GM19372 (cell line): ENCODE measurements around the gene C2orf76.
"Not testable (repeated sequence)": the region's sequence is repeated elsewhere in the genome, so short reads cannot be mapped to it uniquely, and the experiment has no call there.

Experiments used
- ATAC-seq: cut with Tn5 transposase; IDR thresholded peaks from one replicate; pipeline ENCODE4 v1.9.1; 2021; ENCODE audit warnings: mild to moderate bottlenecking, low read depth, moderate library complexity; ENCODE audit not compliant: unreplicated experiment

The C2orf76 gene

DNA sequence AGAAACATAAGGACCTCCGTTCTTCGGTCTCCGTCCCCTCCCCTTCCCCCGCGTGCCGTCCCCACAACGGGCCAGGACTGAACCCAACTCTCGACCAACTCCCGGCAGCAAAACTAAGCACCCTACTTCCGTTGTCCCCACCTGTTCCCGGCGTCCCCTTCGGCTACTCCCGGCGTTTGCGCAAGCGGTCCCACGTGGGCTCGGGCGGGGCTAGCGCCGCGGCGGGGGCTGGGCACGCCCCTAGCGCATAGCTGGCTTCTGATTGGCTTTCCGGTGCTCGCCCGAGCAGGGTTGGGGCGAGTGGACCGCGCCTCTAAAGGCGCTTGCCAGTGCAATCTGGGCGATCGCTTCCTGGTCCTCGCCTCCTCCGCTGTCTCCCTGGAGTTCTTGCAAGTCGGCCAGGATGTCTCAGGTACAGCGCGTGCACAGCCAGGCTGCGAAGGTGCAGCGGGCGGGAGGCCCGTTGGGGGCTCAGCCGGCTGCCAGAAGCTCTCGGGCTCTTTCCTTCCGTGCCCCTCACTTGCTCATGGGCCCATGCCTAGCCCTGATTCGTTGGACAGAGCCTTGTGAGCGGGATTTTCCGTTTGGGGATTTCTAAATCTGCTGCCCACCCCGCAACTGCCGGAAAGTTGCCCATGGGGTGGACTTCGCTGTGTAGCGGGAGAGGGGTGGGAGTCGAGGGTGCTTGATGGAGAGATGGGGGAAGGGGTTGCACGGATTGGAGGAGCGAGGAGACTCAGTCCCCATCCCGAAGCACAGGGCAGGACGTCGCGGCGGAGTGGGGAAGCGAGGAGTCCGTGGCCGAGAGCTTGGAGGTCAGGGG lies at the start of gene C2orf76, which contains the start of gene DBI:
Gene C2orf76 (minus strand): TSS at position 186 of the 823 bp plus-strand sequence. CDS start 26,875 bp downstream, outside the sequence.
Gene DBI (plus strand): TSS at position 329 of the 823 bp plus-strand sequence. CDS start 75 bp downstream, at position 404.
- ATAC-seq, result peak; percentile 93

DNA sequence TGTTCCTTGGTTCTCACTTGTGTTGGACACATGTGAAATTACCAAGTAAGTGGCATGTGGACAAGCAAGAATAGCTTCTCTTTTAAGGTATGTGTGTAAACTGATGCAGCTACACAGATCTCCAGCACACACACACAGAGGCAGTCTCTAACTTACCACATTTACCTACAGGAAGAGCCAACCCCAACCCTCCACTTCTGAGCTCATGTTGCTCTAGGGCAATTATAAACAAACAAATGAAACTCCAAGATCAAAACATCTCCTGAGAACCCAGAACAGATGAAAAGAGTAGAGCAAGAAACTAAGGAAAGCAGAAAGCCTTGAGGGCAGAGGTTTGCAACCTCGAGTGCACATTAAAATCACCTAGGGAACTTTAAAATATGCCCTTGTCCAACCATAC lies 49.0 kb upstream of the C2orf76 start:
- ATAC-seq, result no peak

DNA sequence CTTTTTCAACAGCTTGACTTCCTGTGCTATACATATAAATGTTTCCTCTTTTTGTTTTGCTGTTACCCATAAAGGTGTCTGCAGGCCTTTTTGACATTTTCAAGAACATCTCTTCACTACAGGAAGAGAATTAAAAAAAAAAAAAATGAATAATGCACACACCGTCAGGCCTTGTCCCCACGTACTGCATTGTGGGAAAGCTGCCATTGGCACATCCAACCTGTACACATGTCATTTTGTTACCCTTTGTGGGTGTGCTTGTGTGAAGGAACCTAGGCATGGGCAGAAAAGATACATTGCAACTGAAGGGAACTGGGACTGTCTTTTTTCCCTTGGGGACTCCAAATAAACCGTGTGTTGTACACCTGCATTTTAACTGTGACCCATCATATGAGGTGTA lies 48.3 kb upstream of the C2orf76 start:
- ATAC-seq, result no peak

DNA sequence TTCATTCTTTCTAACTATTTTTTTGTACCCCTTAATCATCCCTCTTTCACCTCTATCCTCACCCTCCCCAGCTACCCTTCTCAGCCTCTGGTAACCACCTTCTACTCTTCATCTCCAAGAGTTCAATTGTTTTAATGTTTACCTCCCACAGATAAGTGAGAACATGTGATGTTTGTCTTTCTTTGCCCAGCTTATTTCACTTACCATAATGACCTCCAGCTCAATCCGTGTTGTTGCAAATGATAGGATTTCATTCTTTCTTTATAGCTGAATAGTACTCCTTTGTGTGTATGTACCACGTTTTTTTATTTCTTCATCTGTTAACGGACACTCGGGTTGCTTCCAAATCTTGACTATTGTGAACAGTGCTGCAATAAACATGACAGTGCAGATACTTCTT lies 42.9 kb upstream of the C2orf76 start:
- no peak for ATAC-seq

DNA sequence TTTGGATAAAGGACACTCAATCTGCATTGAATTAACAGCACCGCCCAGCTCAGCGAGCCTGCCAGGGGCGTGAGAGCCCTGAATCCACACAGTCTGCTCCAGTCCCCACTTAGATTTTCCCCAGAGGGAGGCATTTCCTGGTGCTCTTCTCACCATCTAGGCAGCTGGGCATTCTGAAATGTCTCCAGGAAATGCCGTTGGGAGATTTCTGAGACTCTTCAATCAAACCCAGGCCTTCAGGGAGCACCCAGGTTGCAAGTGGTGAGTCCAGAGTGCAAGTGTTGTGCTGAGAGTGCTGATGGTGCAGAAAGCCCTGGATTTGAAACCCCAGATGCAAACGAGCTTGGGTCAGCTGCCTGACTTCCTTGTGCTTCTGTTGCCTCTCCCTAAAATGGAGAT lies 41.6 kb upstream of the C2orf76 start:
- no peak for ATAC-seq

DNA sequence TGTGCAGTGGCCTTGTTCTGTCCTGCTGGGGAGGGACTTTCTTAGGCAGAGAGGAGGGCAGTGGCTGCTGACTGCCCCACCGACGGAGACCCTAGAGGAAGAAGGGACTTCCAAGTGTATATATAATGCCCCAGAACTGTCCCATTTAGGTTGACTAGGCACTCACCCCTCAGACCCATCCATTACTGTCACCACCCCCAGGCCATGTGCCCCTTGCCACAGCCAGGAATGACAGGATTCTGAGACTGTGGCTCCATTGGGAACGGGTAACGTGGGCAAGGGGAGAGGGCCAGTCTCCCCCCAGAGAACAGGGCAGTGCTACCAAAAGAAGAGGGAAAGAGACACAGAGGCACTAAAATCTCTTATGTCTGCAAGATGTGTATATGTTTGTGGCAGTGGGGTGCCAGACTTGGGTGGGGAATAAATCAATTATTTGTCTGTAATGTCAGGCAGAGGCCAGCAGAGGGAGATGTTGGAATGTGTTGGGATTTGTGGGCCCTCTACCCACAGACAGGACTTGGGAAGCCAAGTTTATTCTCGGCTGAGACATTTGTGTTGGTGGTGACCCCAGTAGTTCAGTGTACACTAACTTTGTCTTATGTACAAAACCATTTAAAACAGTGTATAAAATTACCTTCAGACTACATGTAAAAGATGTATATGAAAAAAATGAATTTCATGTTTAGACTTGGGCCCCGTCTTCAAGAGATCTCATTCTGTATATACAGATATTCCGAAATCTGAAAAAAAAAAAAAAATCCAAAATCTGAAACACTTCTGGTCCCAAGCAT lies 41.0 kb upstream of the C2orf76 start:
- ATAC-seq, result peak; percentile 64

DNA sequence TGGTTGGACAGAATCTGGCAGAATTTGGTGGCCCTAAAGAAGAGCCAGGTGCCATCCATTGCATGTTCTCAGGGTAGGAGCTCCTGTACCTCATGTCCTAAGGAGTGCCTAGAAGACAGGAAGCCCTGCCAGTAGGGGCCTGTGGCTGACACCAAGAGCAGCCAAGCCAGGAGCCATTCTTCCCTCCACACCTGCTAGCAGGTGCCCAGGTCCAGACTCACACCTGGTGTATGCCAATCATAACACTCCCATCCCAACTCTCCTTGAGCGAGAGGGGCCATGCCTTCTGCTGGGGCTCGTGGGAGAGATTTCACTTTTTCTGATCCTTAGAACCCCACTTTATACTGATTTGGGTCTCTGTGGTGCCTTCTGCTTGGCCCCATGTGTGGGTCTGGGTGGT lies 38.5 kb upstream of the C2orf76 start:
- no peak for ATAC-seq

DNA sequence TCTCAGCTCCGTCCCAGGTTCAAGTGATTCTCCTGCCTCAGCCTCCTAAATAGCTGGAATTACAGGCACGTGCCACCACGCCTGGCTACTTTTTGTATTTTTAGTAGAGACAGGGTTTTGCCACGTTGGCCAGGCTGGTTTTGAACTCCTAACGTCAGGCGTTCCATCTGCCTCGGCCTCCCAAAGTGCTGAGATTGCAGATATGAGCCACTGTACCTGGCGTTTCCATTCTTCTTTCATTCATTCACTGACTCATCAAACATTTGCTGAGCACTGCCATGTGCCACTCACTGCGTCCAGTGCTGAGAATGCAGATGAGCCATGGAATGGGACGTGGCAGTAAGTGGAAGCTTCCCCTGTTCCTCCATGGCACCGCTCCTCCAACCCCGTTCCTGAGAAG lies 37.0 kb upstream of the C2orf76 start:
- not testable (repeated sequence) for ATAC-seq

DNA sequence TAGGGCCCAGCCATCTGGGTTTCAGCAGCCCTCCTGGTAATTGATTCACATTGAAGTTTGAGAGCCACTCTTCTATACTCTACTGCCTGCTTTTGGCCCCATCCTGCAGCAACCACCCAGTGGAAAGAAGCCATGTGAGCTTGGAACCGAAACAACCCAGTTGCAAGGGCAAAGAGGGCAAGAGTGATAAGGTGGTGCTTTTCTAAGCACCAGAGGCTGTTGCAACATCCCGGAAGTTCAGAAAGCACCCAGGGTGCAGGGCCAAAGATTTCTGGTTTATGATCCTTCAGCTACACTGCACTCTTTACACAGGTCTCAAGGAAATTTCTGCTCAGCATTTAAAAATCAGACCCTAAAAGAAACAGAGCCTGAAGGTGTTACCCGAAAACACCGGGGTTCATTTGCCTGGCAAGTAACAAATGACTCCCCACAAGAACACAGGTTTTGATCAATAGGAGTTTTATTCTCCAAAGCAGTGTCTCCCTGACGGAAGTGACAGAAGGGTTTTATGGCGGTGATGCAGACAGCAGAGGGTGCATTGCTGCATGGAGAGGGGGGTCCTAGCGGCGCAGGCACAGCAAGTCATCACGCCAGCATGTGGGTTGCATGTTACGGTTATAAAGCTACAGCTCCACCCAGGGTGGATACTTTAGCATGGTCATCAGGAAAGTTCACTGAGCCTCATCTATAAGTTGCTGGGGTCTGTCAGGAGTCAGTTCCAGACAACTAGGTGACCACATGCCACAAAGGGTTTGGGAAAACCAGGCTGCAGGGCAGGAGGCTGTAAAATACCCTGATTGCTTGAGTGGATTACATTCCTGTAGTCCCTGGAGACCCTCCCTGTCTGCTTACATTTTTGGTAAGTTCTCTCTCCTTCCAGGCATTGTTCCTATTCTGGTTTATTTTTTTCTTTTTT lies 36.3 kb upstream of the C2orf76 start:
- no peak for ATAC-seq

DNA sequence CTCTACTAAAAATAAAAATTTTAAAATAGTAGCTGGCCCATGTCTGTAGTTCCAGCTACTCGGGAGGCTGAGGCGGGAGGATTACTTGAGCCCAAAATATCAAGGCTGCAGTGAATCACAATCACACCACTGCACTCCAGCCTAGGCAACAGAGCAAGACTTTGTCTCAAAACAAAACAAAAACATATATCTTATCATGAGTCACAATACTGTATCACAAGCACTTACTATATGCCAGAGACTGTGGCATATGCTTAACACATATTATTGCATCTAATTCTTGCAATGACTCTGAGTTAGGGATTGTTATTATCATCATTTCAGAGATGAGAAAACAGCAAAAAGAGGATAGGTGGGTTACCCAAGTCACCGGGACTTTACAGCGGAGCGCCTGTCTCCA lies 35.5 kb upstream of the C2orf76 start:
- no peak for ATAC-seq

DNA sequence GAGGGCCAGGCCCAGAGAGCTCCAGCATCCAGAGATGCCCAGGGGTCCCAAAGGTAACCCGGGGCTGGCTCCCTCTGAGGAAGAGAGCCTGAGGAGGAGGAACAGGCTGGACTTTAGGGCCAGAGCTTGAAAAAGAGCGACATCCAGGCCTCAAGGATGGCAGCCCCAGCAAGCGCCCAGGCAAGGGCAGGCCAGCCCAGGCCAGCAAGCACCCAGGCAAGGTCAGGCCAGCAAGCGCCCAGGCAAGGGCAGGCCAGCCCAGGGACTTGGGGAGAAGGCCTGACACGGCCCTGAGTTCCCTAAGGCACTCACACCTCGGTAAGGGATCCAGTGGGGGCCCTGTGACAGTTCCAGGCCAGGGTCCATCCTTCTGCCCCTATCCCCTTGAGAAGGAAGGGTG lies 30.6 kb upstream of the C2orf76 start:
- ATAC-seq, result no peak

DNA sequence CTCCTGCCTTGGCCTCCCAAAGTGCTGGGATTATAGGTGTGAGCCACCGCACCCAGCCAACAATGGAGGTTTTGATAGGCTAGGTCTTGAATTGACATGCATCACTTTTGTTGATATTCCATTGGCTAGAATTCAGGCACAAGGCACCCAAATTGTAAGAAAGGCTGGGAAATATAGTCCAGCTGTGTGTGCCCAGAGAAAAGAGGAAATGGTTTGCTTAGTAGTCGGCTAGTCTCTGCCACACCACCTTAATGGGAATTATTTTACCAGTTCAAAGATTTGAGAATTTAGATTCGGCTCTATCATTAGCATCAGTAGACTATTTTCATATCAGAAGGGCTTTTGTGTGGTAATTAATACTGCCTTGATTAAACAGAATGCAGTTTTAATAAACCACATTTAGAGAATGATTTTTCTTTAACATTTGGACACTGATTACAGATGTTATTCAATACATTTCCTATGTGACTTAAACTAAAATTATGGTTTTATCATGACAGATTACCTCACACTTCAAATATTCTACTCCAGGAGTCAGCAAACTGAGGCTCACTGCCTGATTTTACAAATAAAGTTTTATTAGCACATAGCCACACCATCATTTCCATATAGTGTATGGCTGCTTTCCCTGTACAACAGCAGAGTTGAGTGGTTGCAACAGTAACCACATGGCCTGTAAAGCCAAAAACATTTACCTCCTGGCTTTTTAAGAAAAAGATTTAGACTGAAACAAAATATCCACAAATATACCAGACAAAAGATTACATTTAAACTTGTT lies 27.5 kb upstream of the C2orf76 start:
- ATAC-seq, result no peak

DNA sequence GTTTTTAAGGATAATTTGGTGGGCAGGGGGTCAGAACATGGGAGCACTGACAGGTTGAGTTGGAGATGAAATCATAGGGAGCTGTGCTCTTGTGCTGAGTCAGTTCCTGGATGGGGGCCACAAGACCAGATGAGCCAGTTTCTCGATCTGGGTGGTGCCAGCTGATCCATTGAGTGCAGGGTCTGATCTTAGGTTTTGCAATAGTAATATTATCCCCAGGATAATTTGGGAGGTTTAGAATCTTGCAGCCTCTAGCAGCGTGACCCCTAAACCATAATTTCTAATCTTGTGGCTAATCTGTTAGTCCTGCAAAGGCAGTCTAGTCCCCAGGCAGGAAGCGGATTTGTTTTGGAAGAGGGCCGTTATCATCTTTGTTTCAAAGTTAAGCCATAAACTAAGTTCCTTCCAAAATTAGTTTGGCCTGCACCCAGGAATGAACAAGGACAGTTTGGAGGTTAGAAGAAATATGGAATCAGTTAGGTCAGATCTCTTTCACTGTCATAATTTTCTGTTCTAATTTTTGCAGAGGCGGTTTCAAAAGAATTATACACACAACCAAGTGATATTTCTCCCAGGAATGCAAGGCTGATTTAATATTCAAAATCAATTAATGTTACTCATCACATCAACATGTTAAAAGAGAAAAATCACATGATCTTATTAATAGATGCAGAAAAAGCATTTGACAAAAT lies 23.1 kb upstream of the C2orf76 start:
- ATAC-seq, result no peak

DNA sequence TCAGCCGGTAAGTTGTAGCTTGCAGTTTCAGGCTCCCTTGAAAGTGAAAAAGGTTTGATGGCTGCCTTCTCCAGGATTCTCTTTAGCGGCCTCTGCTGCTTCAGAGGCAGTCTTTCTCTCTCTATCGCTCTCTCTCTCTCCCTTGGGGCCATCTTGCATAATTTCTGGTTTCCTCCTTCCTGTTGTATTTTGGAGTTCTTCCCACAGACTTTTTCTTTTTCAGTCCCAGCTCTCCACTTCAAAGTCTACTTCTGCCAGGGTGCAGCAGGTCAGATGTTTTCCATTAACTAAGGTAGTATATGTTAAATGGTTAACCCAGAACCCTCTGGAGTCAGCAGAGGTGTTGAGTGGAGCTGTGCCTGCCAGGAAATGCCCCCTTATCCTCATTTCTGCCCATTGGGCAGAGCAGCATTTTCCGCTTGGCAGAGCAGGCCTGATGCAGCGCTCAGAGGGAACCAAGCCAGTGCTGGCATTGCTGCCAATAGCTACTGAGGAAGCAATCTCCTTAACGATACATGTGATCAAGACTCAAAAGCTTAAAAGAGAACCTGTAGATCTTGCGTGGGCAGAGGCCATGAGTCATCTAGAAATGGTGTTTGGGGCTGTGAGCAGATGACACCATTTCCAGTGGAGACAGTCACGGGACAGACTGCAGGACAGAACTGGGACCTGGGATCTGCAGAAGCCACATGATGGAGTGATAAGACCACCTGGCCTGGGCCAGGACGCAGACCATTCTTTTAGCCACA lies 20.9 kb upstream of the C2orf76 start:
- peak; percentile 77 for ATAC-seq

DNA sequence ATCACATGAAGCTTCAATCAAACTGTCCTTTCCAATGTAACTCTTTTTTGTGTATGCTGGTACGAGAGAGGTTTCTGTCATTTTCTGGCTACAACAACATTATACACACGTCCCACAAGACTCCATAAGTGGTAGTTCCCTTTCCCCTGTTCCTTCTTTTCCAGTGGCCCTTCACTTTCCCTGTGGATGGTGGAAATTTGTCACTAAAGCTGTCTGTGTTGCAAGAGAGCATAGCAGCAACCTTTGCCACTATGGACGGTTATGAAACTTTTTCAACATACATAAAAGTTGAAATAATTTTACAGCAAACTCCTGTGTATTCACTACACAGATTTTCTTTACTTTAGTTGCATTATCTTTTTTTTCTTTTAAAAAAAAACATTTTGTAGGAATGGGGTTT lies 18.8 kb upstream of the C2orf76 start:
- no peak for ATAC-seq

DNA sequence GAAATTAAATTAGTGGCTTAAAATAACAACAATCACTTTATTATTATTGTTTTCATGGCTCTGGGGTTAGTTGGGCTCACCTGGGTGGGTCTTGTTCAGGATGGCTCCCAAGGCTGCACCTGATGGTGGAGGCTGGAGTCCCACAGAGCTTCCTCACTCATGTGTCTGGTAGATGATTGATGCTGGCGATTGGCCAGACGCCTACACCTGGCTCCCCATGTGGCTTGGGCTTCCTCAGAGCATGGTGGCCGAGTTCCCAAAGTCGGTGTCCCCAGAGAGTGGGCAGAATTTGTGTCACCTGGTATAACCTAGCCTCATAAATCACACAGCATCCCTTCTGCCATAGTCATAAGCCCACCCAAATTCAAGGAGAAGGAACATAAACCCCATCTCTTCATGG lies 18.3 kb upstream of the C2orf76 start:
- no peak for ATAC-seq

DNA sequence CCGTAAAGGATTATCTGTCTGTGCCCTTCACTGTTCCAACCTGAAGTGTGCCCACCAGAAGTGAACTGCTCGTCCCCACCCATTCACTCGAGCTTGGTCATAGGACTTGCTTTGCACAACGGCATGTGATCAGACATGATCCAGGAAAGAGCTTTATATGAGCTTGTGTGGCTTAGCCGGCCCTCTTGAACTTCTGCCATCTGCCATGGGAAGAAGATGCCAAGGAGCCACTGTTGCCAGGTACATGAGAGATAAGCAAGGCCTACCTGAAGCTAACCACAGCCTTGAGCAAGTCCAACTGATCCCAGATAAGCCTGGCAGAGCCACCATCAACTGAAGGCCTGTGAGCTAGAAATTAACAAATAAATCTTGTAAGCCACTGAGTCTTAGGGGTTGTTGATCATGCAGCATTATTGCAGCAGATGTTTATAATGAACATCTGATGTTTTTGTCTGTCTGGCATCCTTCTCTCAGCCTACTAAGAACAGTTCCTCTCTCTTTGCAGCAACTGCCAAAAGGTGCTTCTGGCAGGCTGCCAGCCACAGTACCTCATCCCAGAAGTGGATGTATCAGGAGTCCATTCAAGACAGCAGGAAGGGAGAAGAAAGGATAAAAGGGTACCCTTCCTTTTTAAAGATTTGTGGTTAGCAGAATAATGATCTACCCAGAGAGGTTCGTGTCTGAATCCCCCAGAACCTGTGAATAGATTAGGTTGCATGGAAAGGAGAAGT lies 16.9 kb upstream of the C2orf76 start:
- ATAC-seq, result no peak

DNA sequence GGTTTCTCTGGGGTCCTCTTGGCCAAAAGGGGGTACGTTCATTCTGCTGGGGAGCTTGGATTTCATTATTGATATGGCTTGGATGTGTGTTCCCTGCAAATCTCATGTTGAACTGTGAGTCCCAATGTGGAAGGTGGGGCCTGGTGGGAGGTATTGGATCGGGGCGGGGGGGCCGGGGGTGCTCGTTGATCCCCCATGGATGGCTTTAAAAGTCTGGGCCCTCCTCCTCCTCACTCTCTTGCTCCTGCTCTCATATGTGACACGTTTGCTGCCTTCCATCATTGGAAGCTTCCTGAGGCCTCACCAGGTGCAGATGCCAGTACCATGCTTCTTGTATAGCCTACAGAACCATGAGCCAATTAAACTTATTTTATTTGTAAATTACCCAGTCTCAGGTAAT lies 11.9 kb upstream of the C2orf76 start:
- no peak for ATAC-seq
